H1 (cell line): ENCODE data around the gene PPM1N. TPM values are rescaled to one million over a fixed set of nuclear protein-coding genes. Genes with fewer than 3 reads are reported as not detected.

Experiments used
- CTCF ChIA-PET: fragments of 300-600 bp; sonication (Branson Sonifier 250); formaldehyde crosslinking; loops from one replicate; lab custom pipeline; 2021; ENCODE audit not compliant: partially characterized antibody; lab: Charles Lee
- POLR2A ChIA-PET: fragments of 300-600 bp; sonication (Branson Sonifier 250); formaldehyde crosslinking; loops from one replicate; lab custom pipeline; 2021; ENCODE audit warnings: inconsistent platforms; ENCODE audit not compliant: partially characterized antibody; lab: Charles Lee
- DNase-seq, 2 experiments: peaks; one replicate each; pipeline versions ENCODE4 v3.0.0 to v3.0.0-alpha.2; 2010 to 2022; ENCODE audit warnings: low spot score in 2 of 2, low read depth in 1 of 2, mixed read lengths in 1 of 2
- FAIRE-seq: peaks from 2 replicates; lab custom pipeline; 2011; peaks lifted over from hg19 to GRCh38; lab: Jason Lieb, UNC
- H2AFZ ChIP-seq: 2 replicates; pipeline ENCODE4 v1.8.1; 2012; ENCODE audit warnings: low read length, inconsistent platforms
- H2AK5ac ChIP-seq: 2 replicates; pipeline ENCODE4 v1.6.1; 2013; ENCODE audit warnings: low read depth, low read length
- H2BK120ac ChIP-seq: replicated peaks from 2 replicates; pipeline ENCODE3; 2013; ENCODE audit warnings: low read depth, low read length, inconsistent platforms
- H2BK12ac ChIP-seq: 2 replicates; pipeline ENCODE4 v1.6.1; 2013; ENCODE audit warnings: low read depth, low read length
- H2BK15ac ChIP-seq: 2 replicates; pipeline ENCODE4 v1.6.1; 2013; ENCODE audit warnings: low read length
- H2BK20ac ChIP-seq: 2 replicates; pipeline ENCODE4 v1.6.1; 2013; ENCODE audit warnings: low read length
- H2BK5ac ChIP-seq: 2 replicates; pipeline ENCODE4 v1.6.1; 2013; ENCODE audit warnings: low read depth, low read length
- H3K14ac ChIP-seq: 2 replicates; pipeline ENCODE4 v1.6.1; 2013; ENCODE audit warnings: inconsistent platforms; ENCODE audit not compliant: insufficient read length
- H3K18ac ChIP-seq: 2 replicates; pipeline ENCODE4 v1.6.1; 2013; ENCODE audit warnings: low read length; ENCODE audit errors: extremely low read depth
- H3K23ac ChIP-seq: 2 replicates; pipeline ENCODE4 v1.6.1; 2013; ENCODE audit warnings: inconsistent platforms; ENCODE audit not compliant: insufficient read length
- H3K23me2 ChIP-seq: 2 replicates; pipeline ENCODE4 v1.6.1; 2013; ENCODE audit warnings: low read depth, low read length
- H3K27ac ChIP-seq: 2 replicates; pipeline ENCODE4 v1.6.1; 2011; ENCODE audit warnings: low read depth, low read length, inconsistent platforms
- H3K27me3 ChIP-seq, 4 experiments: replicated peaks in 1 of 4; 1 replicate in 1 of 4; 2 replicates in 3 of 4; pipeline versions ENCODE4 v1.6.1 to v1.8.1; 2011 to 2013; ENCODE audit warnings: low read length in 3 of 4, mild to moderate bottlenecking in 3 of 4, inconsistent platforms in 2 of 4, mixed read lengths in 2 of 4, moderate library complexity in 1 of 4; ENCODE audit not compliant: control insufficient read depth in 3 of 4, insufficient read depth in 3 of 4; ENCODE audit errors: extremely low read depth in 1 of 4
- H3K36me3 ChIP-seq, 4 experiments: 2 replicates each; pipeline versions ENCODE4 v1.6.1 to v1.8.1; 2011 to 2013; ENCODE audit warnings: mild to moderate bottlenecking in 4 of 4, low read length in 3 of 4, moderate library complexity in 2 of 4, control low read depth in 1 of 4, inconsistent platforms in 1 of 4; ENCODE audit not compliant: insufficient read depth in 4 of 4, control insufficient read depth in 2 of 4
- H3K4ac ChIP-seq: replicated peaks from 2 replicates; pipeline ENCODE3; 2013; ENCODE audit warnings: low read length, low read depth, mixed read lengths, inconsistent platforms; ENCODE audit not compliant: insufficient read length
- H3K4me1 ChIP-seq, 4 experiments: replicated peaks in 1 of 4; 1 replicate in 1 of 4; 2 replicates in 3 of 4; pipeline versions ENCODE4 v1.6.1 to v1.8.1; 2011 to 2013; ENCODE audit warnings: low read length in 3 of 4, inconsistent platforms in 2 of 4, mixed read lengths in 1 of 4; ENCODE audit not compliant: insufficient read depth in 4 of 4, control insufficient read depth in 3 of 4
- H3K4me2 ChIP-seq, 2 experiments: 2 replicates each; pipeline versions ENCODE4 v1.6.1 to v1.8.1; 2011 to 2013; ENCODE audit warnings: low read depth in 2 of 2, low read length in 2 of 2, control low read depth in 1 of 2, inconsistent platforms in 1 of 2, mild to moderate bottlenecking in 1 of 2; ENCODE audit not compliant: insufficient read depth in 1 of 2
- H3K4me3 ChIP-seq, 4 experiments: fragments of 200-600, 300-600 bp in 1 of 4; sonication (generic), shearing (Covaris generic), sonication (Bioruptor Twin) in 1 of 4; 2 replicates each; pipeline versions ENCODE4 v1.5.1 to v1.8.1; 2011 to 2016; ENCODE audit warnings: low read length in 4 of 4, low read depth in 3 of 4, control low read depth in 2 of 4, inconsistent platforms in 2 of 4, mild to moderate bottlenecking in 2 of 4, mixed read lengths in 1 of 4, moderate library complexity in 1 of 4; ENCODE audit not compliant: insufficient read depth in 2 of 4; ENCODE audit errors: extremely low read depth in 1 of 4
- H3K56ac ChIP-seq: replicated peaks from 2 replicates; pipeline ENCODE3; 2013; ENCODE audit warnings: low read depth, mild to moderate bottlenecking, mixed read lengths, low read length, inconsistent platforms; ENCODE audit not compliant: insufficient read length
- H3K79me1 ChIP-seq: 2 replicates; pipeline ENCODE4 v1.6.1; 2013; ENCODE audit warnings: low read depth, low read length, control low read depth
- H3K79me2 ChIP-seq, 2 experiments: 2 replicates each; pipeline versions ENCODE4 v1.6.1 to v1.8.1; 2012 to 2013; ENCODE audit warnings: low read length in 2 of 2, mild to moderate bottlenecking in 2 of 2, inconsistent platforms in 1 of 2; ENCODE audit not compliant: insufficient read depth in 2 of 2, control insufficient read depth in 1 of 2
- H3K9ac ChIP-seq, 4 experiments: replicated peaks in 1 of 4; 1 replicate in 1 of 4; 2 replicates in 3 of 4; pipeline versions ENCODE4 v1.6.1 to v1.8.1; 2011 to 2013; ENCODE audit warnings: low read depth in 3 of 4, low read length in 3 of 4, control low read depth in 2 of 4, mild to moderate bottlenecking in 2 of 4, moderate library complexity in 2 of 4, inconsistent platforms in 1 of 4; ENCODE audit errors: extremely low read depth in 1 of 4
- H3K9me3 ChIP-seq, 2 experiments: 2 replicates each; pipeline versions ENCODE4 v1.6.1 to v1.8.1; 2012 to 2013; ENCODE audit warnings: mild to moderate bottlenecking in 2 of 2, moderate library complexity in 2 of 2, control low read depth in 1 of 2, inconsistent platforms in 1 of 2, low read depth in 1 of 2, low read length in 1 of 2, mixed read lengths in 1 of 2; ENCODE audit not compliant: insufficient read depth in 2 of 2
- H4K20me1 ChIP-seq, 2 experiments: replicated peaks in 1 of 2; 2 replicates each; pipeline versions ENCODE3 to v1.8.1; 2011 to 2013; ENCODE audit warnings: inconsistent platforms in 2 of 2, low read length in 2 of 2, mild to moderate bottlenecking in 1 of 2; ENCODE audit not compliant: insufficient read depth in 2 of 2, control insufficient read depth in 1 of 2
- H4K5ac ChIP-seq: 2 replicates; pipeline ENCODE4 v1.6.1; 2013; ENCODE audit warnings: low read length, low read depth, mixed read lengths, inconsistent platforms; ENCODE audit not compliant: insufficient read length
- H4K8ac ChIP-seq: 2 replicates; pipeline ENCODE4 v1.8.0; 2013; ENCODE audit warnings: mild to moderate bottlenecking, moderate library complexity, low read length, inconsistent platforms; ENCODE audit not compliant: insufficient read depth; ENCODE audit errors: extremely low read depth
- H4K91ac ChIP-seq: replicated peaks from 2 replicates; pipeline ENCODE3; 2013; ENCODE audit warnings: low read length, mixed read lengths, inconsistent platforms; ENCODE audit not compliant: insufficient read length
- CBX5 ChIP-seq: fragments of 300-800, 300-1000 bp; sonication (generic); IDR thresholded peaks from 2 replicates; pipeline ENCODE4 v1.7.1; 2016; ENCODE audit warnings: antibody characterized with exemption, low read length, low read depth
- KDM1A ChIP-seq: fragments of 200-600, 300-600 bp; sonication (generic); IDR thresholded peaks from 2 replicates; pipeline ENCODE4 v1.7.1; 2016; ENCODE audit warnings: mild to moderate bottlenecking, low read length, borderline replicate concordance
- WGBS, 2 experiments: shearing (Covaris generic) in 1 of 2; methylation state at CpG; one replicate each; pipeline versions ENCODE4 v1.1.6 to v1.1.7; 2013 to 2015; ENCODE audit warnings: low lambda C conversion rate in 2 of 2, mixed read lengths in 2 of 2, inconsistent platforms in 1 of 2, low coverage in 1 of 2, missing lambda C conversion rate in 1 of 2; ENCODE audit not compliant: insufficient replicate concordance in 2 of 2, insufficient coverage in 1 of 2, insufficient read length in 1 of 2; ENCODE audit errors: extremely low coverage in 1 of 2, missing lambda C conversion rate in 1 of 2; 5-methylcytosine and 5-hydroxymethylcytosine counted together
- polyA plus RNA-seq, 7 experiments: library from polyadenylated mRNA; depleted of rRNA in 3 of 7; stranded (reverse) in 5 of 7; unstranded in 2 of 7; fragments of >200 nt in 5 of 7; fragments of 200-250 nt in 2 of 7; gene quantifications; 1 replicate in 5 of 7; 2 replicates in 1 of 7; 4 replicates in 1 of 7; pipeline versions ENCODE4 v1.2.1 to v1.2.3, GENCODE V29; 2011 to 2013; ENCODE audit warnings: missing spikeins in 2 of 7, mixed read lengths in 2 of 7
- total RNA-seq: library from RNA; stranded (reverse); fragmentation: NEBNext Ultra II Directional; extraction: Animal tissue kit (Norgen Biotek cat#: 25700); gene quantifications from 2 replicates; pipeline ENCODE4 v1.2.1, GENCODE V29; 2021

PPM1N gene
- total and polyA plus RNA-seq, 2 of the 8 experiments (the other 6 are each of a cell fraction or from before 2014, with no cell fraction given) = 12.2 to 14.4 TPM

DNA sequence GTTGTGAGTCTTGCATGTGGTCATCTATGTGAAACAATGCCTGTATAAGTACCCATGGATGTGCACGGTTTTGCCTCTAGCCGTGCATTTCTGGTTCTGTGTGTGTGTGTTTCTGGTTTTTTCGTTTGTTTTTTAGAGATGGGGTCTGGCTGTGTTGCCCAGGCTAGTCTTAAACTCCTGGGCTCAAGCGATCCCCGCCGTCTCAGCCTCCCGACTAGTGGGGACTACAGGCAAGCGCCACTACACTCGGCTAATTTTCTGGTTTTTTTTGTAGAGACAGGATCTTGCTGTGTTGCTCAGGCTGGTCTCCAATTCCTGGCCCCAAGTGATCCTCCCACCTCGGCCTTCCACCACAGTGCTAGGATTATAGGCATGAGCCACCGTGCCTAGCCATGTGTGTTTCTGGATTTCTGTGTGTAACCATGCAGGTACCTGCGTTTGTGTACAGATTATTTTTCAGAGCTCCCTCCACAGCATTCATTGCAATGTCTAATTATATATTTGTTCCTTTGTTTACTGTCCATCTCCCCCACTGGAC lies 46.3 kb upstream of the PPM1N start:
- no peak overlapping the region for H4K91ac ChIP-seq
- TF ChIP-seq KDM1A = 0 out of 2 replicates have a peak, but pooled peaks have one; percentile 26
- TF ChIP-seq CBX5 = no peak
- no peak overlapping the region for H3K56ac ChIP-seq
- peaks cover 13% of the 10 kb centered on the region for H3K23me2 ChIP-seq
- no peak overlapping the region for H3K23ac ChIP-seq
- H2AFZ ChIP-seq = no peak overlapping the region
- H3K27me3 ChIP-seq = peaks cover 0 to 19% (median 14%) of the 10 kb centered on the region in 4 experiments; a peak in 6 of 7 replicates
- H3K4me3 ChIP-seq = no peak overlapping the region
- peak overlapping the region in 1 of 2 experiments; percentile 70; a peak in 1 of 4 replicates for H3K4me2 ChIP-seq
- no peaks in the 10 kb centered on the region for H3K36me3 ChIP-seq
- no peak overlapping the region for H2BK120ac ChIP-seq
- no peak overlapping the region for H3K9ac ChIP-seq
- no peak overlapping the region for H2BK5ac ChIP-seq
- H3K9me3 ChIP-seq = no peaks in the 10 kb centered on the region
- peaks cover 0 to 15% (median 9%) of the 10 kb centered on the region in 4 experiments; a peak in 5 of 7 replicates for H3K4me1 ChIP-seq
- no peak overlapping the region for H3K18ac ChIP-seq
- CTCF ChIA-PET = interaction anchor here (0.9 to 3.6 kb wide), 10 partner anchors 11 to 53 kb away, joined by 3 to 24 read pairs (median 5); no protein-coding TSS in a partner anchor
- no peaks in the 10 kb centered on the region for H4K20me1 ChIP-seq
- no peaks in the 10 kb centered on the region for H3K79me1 ChIP-seq
- H2BK15ac ChIP-seq = no peak overlapping the region
- H4K8ac ChIP-seq = no peak overlapping the region
- H3K79me2 ChIP-seq = no peaks in the 10 kb centered on the region
- peak overlapping the region; percentile 80; the same call in 1 of the 2 replicates for H2BK12ac ChIP-seq
- H3K27ac ChIP-seq = no peak overlapping the region
- DNase-seq (no peak), FAIRE-seq (no peak)
- no peak overlapping the region for H3K4ac ChIP-seq
- POLR2A ChIA-PET = interaction anchor here (0.9 to 4.0 kb wide), 9 partner anchors 9 to 76 kb away, joined by 3 to 31 read pairs (median 4); partner anchors contain the start of genes FOSB and PPM1N
- H2BK20ac ChIP-seq = no peak overlapping the region
- WGBS, 2 experiments = 91% methylated on average over 12 of the region's 12 CpGs; no CpG with 5 or more reads in 1 of the 2 experiments
- H2AK5ac ChIP-seq = peak overlapping the region; percentile 87; the same call in 1 of the 2 replicates
- H4K5ac ChIP-seq = no peak overlapping the region
- H3K14ac ChIP-seq = no peak overlapping the region
